IMR-90 (cell line): Measurements from ENCODE around the gene KXD1. TPM values are rescaled to one million over a fixed set of nuclear protein-coding genes. Genes with fewer than 3 reads are reported as not detected.

Experiments used
- ATAC-seq: fragments of 200-7000 bp; cut with Tn5 transposase; 2 replicates; pipeline ENCODE4 v1.9.1; 2020; ENCODE audit warnings: low read depth, mild to moderate bottlenecking, moderate library complexity
- BruUV-seq: library from RNA; stranded (reverse); fragments of 400-500 nt; replicated peaks from 2 replicates; lab custom pipeline; 2021; lab: Mats Ljungman, UMichigan
- CTCF ChIA-PET: fragments of 300-600 bp; formaldehyde crosslinking; extraction: SDS; loops from one replicate; lab custom pipeline; 2021; ENCODE audit warnings: antibody characterized with exemption; lab: Yijun Ruan, JAX
- POLR2A ChIA-PET: fragments of 300-600 bp; sonication (Branson Sonifier 250); formaldehyde crosslinking; loops from one replicate; lab custom pipeline; 2022; ENCODE audit warnings: antibody characterized with exemption; ENCODE audit not compliant: unreplicated experiment; lab: Charles Lee
- DNase-seq: peaks from one replicate; pipeline ENCODE4 v3.0.0; 2013
- H2AFZ ChIP-seq: replicated peaks from 2 replicates; pipeline ENCODE3; 2013; ENCODE audit warnings: low read length, mild to moderate bottlenecking; ENCODE audit not compliant: poor library complexity
- H2AK5ac ChIP-seq: 2 replicates; pipeline ENCODE4 v1.6.1; 2013; ENCODE audit warnings: low read depth, low read length, inconsistent platforms
- H2AK9ac ChIP-seq: replicated peaks from 2 replicates; pipeline ENCODE3; 2013; ENCODE audit warnings: mild to moderate bottlenecking, low read depth, low read length, moderate library complexity; ENCODE audit not compliant: poor library complexity
- H2BK120ac ChIP-seq: 2 replicates; pipeline ENCODE4 v1.6.1; 2013; ENCODE audit warnings: low read depth, low read length, inconsistent platforms
- H2BK15ac ChIP-seq: 3 replicates; pipeline ENCODE4 v1.6.1; 2013; ENCODE audit warnings: low read depth, low read length, inconsistent platforms
- H2BK20ac ChIP-seq: 2 replicates; pipeline ENCODE4 v1.6.1; 2013; ENCODE audit warnings: low read depth, mild to moderate bottlenecking, inconsistent platforms, low read length, moderate library complexity
- H2BK5ac ChIP-seq: 2 replicates; pipeline ENCODE4 v1.6.1; 2013; ENCODE audit warnings: mild to moderate bottlenecking, low read depth, low read length, inconsistent platforms; ENCODE audit not compliant: poor library complexity, severe bottlenecking
- H3K14ac ChIP-seq: replicated peaks from 2 replicates; pipeline ENCODE4 v1.6.1; 2013; ENCODE audit warnings: low read depth, low read length, inconsistent platforms
- H3K18ac ChIP-seq: 2 replicates; pipeline ENCODE4 v1.6.1; 2013; ENCODE audit warnings: low read depth, low read length, control low read depth
- H3K23ac ChIP-seq: 2 replicates; pipeline ENCODE4 v1.6.1; 2013; ENCODE audit warnings: low read depth, low read length, inconsistent platforms
- H3K27ac ChIP-seq: 2 replicates; pipeline ENCODE4 v1.5.1; 2013; ENCODE audit warnings: mild to moderate bottlenecking, control low read depth, low read length; ENCODE audit not compliant: insufficient read depth
- H3K27me3 ChIP-seq: 2 replicates; pipeline ENCODE4 v1.6.1; 2013; ENCODE audit warnings: low read length; ENCODE audit not compliant: control insufficient read depth, insufficient read depth
- H3K36me3 ChIP-seq: 2 replicates; pipeline ENCODE4 v1.6.1; 2013; ENCODE audit warnings: low read length, mixed read lengths; ENCODE audit not compliant: control insufficient read depth, insufficient read depth
- H3K4ac ChIP-seq: 2 replicates; pipeline ENCODE4 v1.6.1; 2013; ENCODE audit warnings: low read depth, low read length, inconsistent platforms
- H3K4me1 ChIP-seq: 2 replicates; pipeline ENCODE4 v1.6.1; 2013; ENCODE audit warnings: low read length, mixed read lengths; ENCODE audit not compliant: control insufficient read depth, insufficient read depth
- H3K4me2 ChIP-seq: 2 replicates; pipeline ENCODE4 v1.6.1; 2013; ENCODE audit warnings: low read depth, mild to moderate bottlenecking, control low read depth, low read length, moderate library complexity
- H3K4me3 ChIP-seq: 2 replicates; pipeline ENCODE4 v1.5.1; 2013; ENCODE audit warnings: low read depth, mild to moderate bottlenecking, control low read depth, low read length, moderate library complexity; ENCODE audit not compliant: insufficient read depth
- H3K56ac ChIP-seq: 2 replicates; pipeline ENCODE4 v1.6.1; 2013; ENCODE audit warnings: low read length, inconsistent platforms; ENCODE audit not compliant: insufficient read depth; ENCODE audit errors: extremely low read depth
- H3K79me1 ChIP-seq, 2 experiments: 2 replicates each; pipeline ENCODE4 v1.6.1; 2013; ENCODE audit warnings: low read length in 2 of 2, inconsistent platforms in 1 of 2, low read depth in 1 of 2
- H3K9ac ChIP-seq: 2 replicates; pipeline ENCODE4 v1.6.1; 2013; ENCODE audit warnings: low read depth, low read length, control low read depth
- H3K9me1 ChIP-seq: 2 replicates; pipeline ENCODE4 v1.6.1; 2013; ENCODE audit warnings: low read length, inconsistent platforms; ENCODE audit not compliant: insufficient read depth
- H3K9me3 ChIP-seq: 2 replicates; pipeline ENCODE4 v1.6.1; 2013; ENCODE audit warnings: low read length; ENCODE audit not compliant: control insufficient read depth, insufficient read depth
- H4K20me1 ChIP-seq: 2 replicates; pipeline ENCODE4 v1.6.1; 2013; ENCODE audit warnings: low read length, inconsistent platforms; ENCODE audit not compliant: insufficient read depth
- H4K5ac ChIP-seq: 2 replicates; pipeline ENCODE4 v1.6.1; 2013; ENCODE audit warnings: mild to moderate bottlenecking, low read depth, low read length, control low read depth
- H4K8ac ChIP-seq, 2 experiments: 2 replicates each; pipeline ENCODE4 v1.6.1; 2013; ENCODE audit warnings: low read depth in 2 of 2, low read length in 2 of 2, control low read depth in 1 of 2, inconsistent platforms in 1 of 2
- H4K91ac ChIP-seq: 2 replicates; pipeline ENCODE4 v1.6.1; 2013; ENCODE audit warnings: low read depth, low read length, inconsistent platforms; ENCODE audit not compliant: insufficient read depth
- BHLHE40 ChIP-seq: fragments of 150-350 bp; IDR thresholded peaks from 2 replicates; pipeline ENCODE4 v1.6.1; 2016; ENCODE audit warnings: mild to moderate bottlenecking, low read depth, low read length
- WGBS, 2 experiments: methylation state at CpG; one replicate each; pipeline versions ENCODE4 v1.1.5 to v1.1.7; 2013; ENCODE audit warnings: missing lambda C conversion rate in 2 of 2; ENCODE audit not compliant: insufficient read length in 1 of 2; ENCODE audit errors: extremely low coverage in 2 of 2; 5-methylcytosine and 5-hydroxymethylcytosine counted together
- dilution Hi-C: fragments of 300-500 bp; cut with HindIII; formaldehyde crosslinking; loops from one replicate; pipeline ENCODE4 v1.14.3; 2018; ENCODE audit warnings: low sequenced_read_pairs; ENCODE audit not compliant: unreplicated experiment
- in situ Hi-C: fragments of 300-500 bp; cut with MboI; formaldehyde crosslinking; loops from 3 replicates; pipeline ENCODE4 v1.14.3; 2019; ENCODE audit warnings: low sequenced_read_pairs, inconsistent platforms, mixed read lengths
- intact Hi-C: fragments of 100-400 bp; cut with micrococcal nuclease; formaldehyde crosslinking; loops from 2 replicates; pipeline ENCODE4 v1.10.0; 2022
- polyA plus RNA-seq, 3 experiments: library from polyadenylated mRNA; depleted of rRNA; stranded (reverse); fragments of >200 nt; gene quantifications; 2 replicates each; pipeline ENCODE4 v1.2.3, GENCODE V29; 2012; ENCODE audit warnings: low replicate concordance in 1 of 3
- total RNA-seq: library from RNA; depleted of rRNA; stranded (reverse); fragments of >200 nt; gene quantifications from 2 replicates; pipeline ENCODE4 v1.2.3, GENCODE V29; 2012
- TF ChIP-seq, protein P1 (sequence below): conservative IDR thresholded peaks from 2 replicates; pipeline ENCODE4 v1.5.1; 2012; ENCODE audit warnings: mild to moderate bottlenecking, low read depth, low read length, improper control_type of control experiment
- TF ChIP-seq, protein P2 (sequence below): fragments of 150-350 bp; IDR thresholded peaks from 2 replicates; pipeline ENCODE4 v1.6.1; 2016; ENCODE audit warnings: low read depth, mild to moderate bottlenecking, low read length, moderate library complexity, borderline replicate concordance

KXD1 gene
- total and polyA plus RNA-seq, 2 of the 4 experiments (the other 2 are of a cell fraction), result 66.7 to 196 TPM

DNA sequence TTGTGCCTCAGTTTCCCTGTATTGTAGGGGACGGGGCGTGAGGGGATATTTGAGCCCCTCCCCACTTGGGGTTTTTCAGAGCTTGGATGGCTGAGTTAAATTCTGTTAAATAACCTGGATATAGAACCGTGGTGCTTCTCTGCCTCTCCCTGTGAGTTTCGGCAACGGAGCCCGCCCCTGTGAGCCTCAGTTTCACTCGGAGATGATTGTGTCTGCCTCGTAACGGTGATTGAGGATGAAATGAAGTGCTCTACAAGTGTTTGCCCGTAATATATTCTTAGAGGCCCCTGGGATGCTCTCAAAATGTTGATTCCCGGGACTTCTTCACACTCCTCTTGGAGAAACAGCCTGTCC, 509 bp downstream of the KXD1 start (continued):
- TF ChIP-seq, protein P1, sequence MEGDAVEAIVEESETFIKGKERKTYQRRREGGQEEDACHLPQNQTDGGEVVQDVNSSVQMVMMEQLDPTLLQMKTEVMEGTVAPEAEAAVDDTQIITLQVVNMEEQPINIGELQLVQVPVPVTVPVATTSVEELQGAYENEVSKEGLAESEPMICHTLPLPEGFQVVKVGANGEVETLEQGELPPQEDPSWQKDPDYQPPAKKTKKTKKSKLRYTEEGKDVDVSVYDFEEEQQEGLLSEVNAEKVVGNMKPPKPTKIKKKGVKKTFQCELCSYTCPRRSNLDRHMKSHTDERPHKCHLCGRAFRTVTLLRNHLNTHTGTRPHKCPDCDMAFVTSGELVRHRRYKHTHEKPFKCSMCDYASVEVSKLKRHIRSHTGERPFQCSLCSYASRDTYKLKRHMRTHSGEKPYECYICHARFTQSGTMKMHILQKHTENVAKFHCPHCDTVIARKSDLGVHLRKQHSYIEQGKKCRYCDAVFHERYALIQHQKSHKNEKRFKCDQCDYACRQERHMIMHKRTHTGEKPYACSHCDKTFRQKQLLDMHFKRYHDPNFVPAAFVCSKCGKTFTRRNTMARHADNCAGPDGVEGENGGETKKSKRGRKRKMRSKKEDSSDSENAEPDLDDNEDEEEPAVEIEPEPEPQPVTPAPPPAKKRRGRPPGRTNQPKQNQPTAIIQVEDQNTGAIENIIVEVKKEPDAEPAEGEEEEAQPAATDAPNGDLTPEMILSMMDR, result no peak

DNA sequence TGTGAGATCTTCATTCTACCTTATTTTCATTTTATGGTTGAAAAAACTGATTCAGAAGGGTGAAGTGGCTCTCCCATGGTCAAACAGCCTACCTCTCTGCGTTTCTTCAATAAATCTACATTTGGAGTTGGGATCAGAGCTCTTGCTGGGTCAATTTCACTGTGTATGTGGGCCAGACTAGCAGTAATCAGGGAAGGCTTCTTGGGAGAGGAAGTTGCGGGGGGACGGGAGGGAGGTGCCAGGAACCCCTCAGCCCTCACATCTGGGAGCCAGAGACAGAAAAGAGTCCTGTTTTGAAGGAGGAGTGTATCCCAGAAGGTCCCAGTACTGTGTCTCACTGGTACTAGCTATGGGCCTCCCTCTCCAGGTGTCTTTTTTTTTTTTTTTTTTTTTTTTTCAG, 934 bp downstream of the KXD1 start:
- Histone ChIP-seq H3K56ac (peak overlapping the region; percentile 83), H3K36me3 (peaks cover 12% of the 10 kb centered on the region), H2BK120ac (no peak overlapping the region), H4K91ac (peak overlapping the region; percentile 88), H3K9ac (peak overlapping the region; percentile 81), H2BK20ac (no peak overlapping the region), H3K4me1 (0 out of 2 replicates have a peak, but pooled peaks cover 2% of the 10 kb centered on the region), H3K27me3 (no peaks in the 10 kb centered on the region), H3K4me3 (peak overlapping the region; percentile 76), H2BK15ac (no peak overlapping the region), H4K8ac (peak overlapping the region; percentile 85 to 97), H3K23ac (peak overlapping the region; percentile 90; the same call in 1 of the 2 replicates), H3K4me2 (peak overlapping the region; percentile 80), H3K4ac (peak overlapping the region; percentile 91), H3K18ac (no peak overlapping the region), H4K20me1 (no peaks in the 10 kb centered on the region), H4K5ac (no peak overlapping the region), H3K14ac (peak overlapping the region; percentile 90), H2AK9ac (peak overlapping the region; percentile 100), H2AFZ (no peak overlapping the region), H2AK5ac (peak overlapping the region; percentile 90), H3K9me1 (0 out of 2 replicates have a peak, but pooled peaks cover 2% of the 10 kb centered on the region), H3K27ac (peak overlapping the region; percentile 65; the same call in 1 of the 2 replicates), H2BK5ac (no peak overlapping the region), H3K9me3 (no peaks in the 10 kb centered on the region), H3K79me1 (peaks cover 18 to 39% of the 10 kb centered on the region in 2 experiments)
- CTCF ChIA-PET, result interaction anchor here (0.7 to 1.1 kb wide), 2 partner anchors 39 to 118 kb away, joined by 3 to 4 read pairs; no protein-coding TSS in a partner anchor
- DNase-seq (no peak), ATAC-seq (no peak)
- POLR2A ChIA-PET, result interaction anchor here (0.6 to 0.8 kb wide), 3 partner anchors 18 to 982 kb away, joined by 3 to 4 read pairs (median 3); no protein-coding TSS in a partner anchor
- in situ Hi-C loops (no loop called here), intact Hi-C loops (loop anchor here (5.0 kb wide), 1 partner anchor 106 kb away; no protein-coding TSS in a partner anchor), dilution Hi-C loops (no loop called here)
- no CpG with 5 or more reads among the region's 3 CpGs for WGBS, 2 experiments
- TF ChIP-seq, protein P1, result no peak
- TF ChIP-seq, protein P2, sequence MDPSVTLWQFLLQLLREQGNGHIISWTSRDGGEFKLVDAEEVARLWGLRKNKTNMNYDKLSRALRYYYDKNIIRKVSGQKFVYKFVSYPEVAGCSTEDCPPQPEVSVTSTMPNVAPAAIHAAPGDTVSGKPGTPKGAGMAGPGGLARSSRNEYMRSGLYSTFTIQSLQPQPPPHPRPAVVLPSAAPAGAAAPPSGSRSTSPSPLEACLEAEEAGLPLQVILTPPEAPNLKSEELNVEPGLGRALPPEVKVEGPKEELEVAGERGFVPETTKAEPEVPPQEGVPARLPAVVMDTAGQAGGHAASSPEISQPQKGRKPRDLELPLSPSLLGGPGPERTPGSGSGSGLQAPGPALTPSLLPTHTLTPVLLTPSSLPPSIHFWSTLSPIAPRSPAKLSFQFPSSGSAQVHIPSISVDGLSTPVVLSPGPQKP, result no peak
- TF ChIP-seq BHLHE40, result no peak
- BruUV-seq, result no TSS peak
